Thoracic aorta (tissue), 2 donors: ENCODE results near the gene DUSP23. TPM values are rescaled to one million over a fixed set of nuclear protein-coding genes. Genes with fewer than 3 reads are reported as not detected.
A peak's percentile ranks its signal among the peaks of the same experiment; 100 is the strongest.

ENCODE experiments used
- ATAC-seq: fragments of 150-250 bp; one replicate; pipeline ENCODE4 v1.8.0; 2017; ENCODE audit warnings: low read depth; ENCODE audit not compliant: insufficient number of reproducible peaks, low FRiP score
- DNase-seq: peaks from one replicate; pipeline ENCODE4 v3.0.0-alpha.2; 2020; ENCODE audit warnings: low spot score
- H3K27ac ChIP-seq, 2 donors: fragments of 200-600 bp; sonication (generic); 1 replicate in 1 of 2; 2 replicates in 1 of 2; pipeline ENCODE4 v1.5.1; 2016; ENCODE audit warnings: mild to moderate bottlenecking in 2 of 2, moderate library complexity in 2 of 2
- H3K27me3 ChIP-seq: fragments of 200-600 bp; sonication (generic); replicated peaks from 2 replicates; pipeline ENCODE4 v1.6.0; 2016; ENCODE audit warnings: mild to moderate bottlenecking; ENCODE audit not compliant: insufficient read depth
- H3K36me3 ChIP-seq: fragments of 200-600 bp; sonication (generic); one replicate; pipeline ENCODE4 v1.5.1; 2016
- H3K4me1 ChIP-seq, 2 donors: fragments of 200-600 bp; sonication (generic); 1 replicate in 1 of 2; 2 replicates in 1 of 2; pipeline versions ENCODE4 v1.5.1 to v1.6.0; 2016; ENCODE audit warnings: low read depth in 2 of 2, mild to moderate bottlenecking in 1 of 2; ENCODE audit not compliant: control insufficient read depth in 1 of 2
- H3K4me3 ChIP-seq: fragments of 200-600 bp; sonication (generic); 2 replicates; pipeline ENCODE4 v1.5.1; 2016; ENCODE audit warnings: mild to moderate bottlenecking
- H3K9me3 ChIP-seq: fragments of 200-600 bp; sonication (generic); 2 replicates; pipeline ENCODE4 v1.5.1; 2016
- CTCF ChIP-seq: fragments of 200-600 bp; sonication (generic); IDR thresholded peaks from one replicate; pipeline ENCODE4 v1.5.1; 2019; ENCODE audit warnings: antibody characterized with exemption
- total RNA-seq, 2 donors: library from RNA; depleted of rRNA; stranded (reverse); fragments of >200 nt; gene quantifications; one replicate each; pipeline versions ENCODE4 v1.1.0 to v1.2.3, GENCODE V29; 2016

Gene DUSP23
- total RNA-seq, 2 donors from 2014 or later: 48.6 to 111 TPM

GRCh38 chr1:159791031-159791430 is 10.3 kb downstream of the DUSP23 start:
- TF ChIP-seq CTCF: no peak
- DNase-seq (no peak), ATAC-seq (no peak)
- H3K4me3 ChIP-seq: no peak overlapping the region
- H3K9me3 ChIP-seq: no peaks in the 10 kb centered on the region
- H3K4me1 ChIP-seq: no peaks in the 10 kb centered on the region
- peaks cover 5% of the 10 kb centered on the region for H3K27me3 ChIP-seq
- no peak overlapping the region for H3K27ac ChIP-seq
- no peaks in the 10 kb centered on the region for H3K36me3 ChIP-seq

- no peak for ATAC-seq
- no peak overlapping the region for H3K27ac ChIP-seq
- H3K4me1 ChIP-seq: no peaks in the 10 kb centered on the region
- H3K27me3 ChIP-seq: peaks cover 5% of the 10 kb centered on the region
- no peak for TF ChIP-seq CTCF
- no peaks in the 10 kb centered on the region for H3K36me3 ChIP-seq
- DNase-seq: no peak
- H3K4me3 ChIP-seq: no peak overlapping the region
- no peaks in the 10 kb centered on the region for H3K9me3 ChIP-seq
These were observed 10.7 kb downstream of the DUSP23 start for GRCh38 chr1:159791461-159791860.

- no peak overlapping the region for H3K27ac ChIP-seq
- peaks cover 5% of the 10 kb centered on the region for H3K27me3 ChIP-seq
- no peaks in the 10 kb centered on the region for H3K4me1 ChIP-seq
- no peak for TF ChIP-seq CTCF
- H3K9me3 ChIP-seq: no peaks in the 10 kb centered on the region
- no peak overlapping the region for H3K4me3 ChIP-seq
- no peaks in the 10 kb centered on the region for H3K36me3 ChIP-seq
- no peak for ATAC-seq
- no peak for DNase-seq
These were observed 14.8 kb downstream of the DUSP23 start for GRCh38 chr1:159795534-159795933.

- TF ChIP-seq CTCF: peak; percentile 68
These were observed 18.1 kb downstream of the DUSP23 start for GRCh38 chr1:159798893-159799292.

DNA sequence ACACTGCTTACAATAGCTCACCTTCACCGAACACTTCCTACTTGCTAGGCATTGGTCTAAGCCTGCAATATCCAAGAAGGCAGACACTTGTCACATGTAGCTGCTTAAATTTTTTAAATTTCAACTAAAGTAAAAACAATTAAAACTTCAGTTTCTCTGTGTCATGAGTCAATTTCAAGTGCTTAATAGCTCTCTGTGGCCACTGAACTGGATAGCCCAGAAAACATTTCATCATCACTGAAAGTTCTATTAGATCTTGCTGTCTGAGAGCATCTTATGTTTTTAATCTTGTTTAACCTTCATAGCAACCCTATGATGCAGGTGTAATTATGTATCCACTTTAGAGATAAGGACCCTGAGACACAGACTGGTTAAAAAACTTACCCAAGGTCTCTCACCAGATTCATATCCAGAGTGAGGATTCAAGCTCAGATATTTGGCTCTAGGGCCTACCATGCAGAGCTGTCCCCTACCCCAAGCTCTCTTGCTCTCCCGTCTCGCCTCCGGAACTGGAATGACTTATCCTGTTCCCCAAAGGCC is 18.8 kb downstream of the DUSP23 start:
- Histone ChIP-seq H3K9me3 (no peaks in the 10 kb centered on the region), H3K36me3 (no peaks in the 10 kb centered on the region), H3K4me1 (no peaks in the 10 kb centered on the region), H3K27me3 (no peaks in the 10 kb centered on the region), H3K4me3 (no peak overlapping the region), H3K27ac (no peak overlapping the region)
- DNase-seq: no peak
- TF ChIP-seq CTCF: no peak
- no peak for ATAC-seq

More at GRCh38 chr1:159798893-159799292, 18.1 kb downstream of the DUSP23 start:
- H3K4me3 ChIP-seq: no peak overlapping the region
- ATAC-seq: peak; percentile 71
- no peaks in the 10 kb centered on the region for H3K36me3 ChIP-seq
- no peaks in the 10 kb centered on the region for H3K4me1 ChIP-seq
- H3K9me3 ChIP-seq: no peaks in the 10 kb centered on the region
- DNase-seq: peak; percentile 21
- H3K27me3 ChIP-seq: no peaks in the 10 kb centered on the region
- no peak overlapping the region for H3K27ac ChIP-seq
